ENCODE data around the gene SLC12A8.

The SLC12A8 gene

GRCh38 chr3:125061646-125062045 lies 150.9 kb downstream of the SLC12A8 start:
- no peak for DNase-seq
- intact Hi-C loops (cut with DNase I), result no loop called here

DNA sequence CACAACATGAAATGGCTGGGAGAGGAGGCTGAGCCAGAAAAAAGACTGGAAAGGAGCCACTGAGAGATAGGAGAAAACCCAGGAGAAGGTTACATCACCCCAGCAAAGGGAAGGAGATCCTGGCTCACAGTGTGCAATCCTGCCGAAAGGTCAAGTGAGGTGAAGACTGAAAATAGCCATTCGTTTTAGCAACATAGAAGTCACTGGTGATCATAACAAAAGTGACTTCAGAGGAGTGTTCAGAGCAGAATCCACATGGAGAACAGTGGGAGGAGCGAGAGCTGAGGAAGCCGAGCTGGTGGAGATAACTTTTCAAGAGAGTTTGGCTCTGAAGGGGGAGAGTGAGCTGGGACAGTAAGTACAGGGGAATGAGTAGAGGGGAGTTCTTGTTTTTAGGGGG lies 151.4 kb downstream of the SLC12A8 start:
- DNase-seq, result no peak

GRCh38 chr3:125059488-125060245 lies 152.9 kb downstream of the SLC12A8 start:
- DNase-seq, result no peak
- intact Hi-C loops (cut with DNase I), result loop anchor here (5.0 to 10.0 kb wide), 3 partner anchors 62 to 315 kb away; partner anchors contain the start of gene ZNF148

More for the DNA sequence above, 151.4 kb downstream of the SLC12A8 start:
- intact Hi-C loops (cut with DNase I), result no loop called here

DNA sequence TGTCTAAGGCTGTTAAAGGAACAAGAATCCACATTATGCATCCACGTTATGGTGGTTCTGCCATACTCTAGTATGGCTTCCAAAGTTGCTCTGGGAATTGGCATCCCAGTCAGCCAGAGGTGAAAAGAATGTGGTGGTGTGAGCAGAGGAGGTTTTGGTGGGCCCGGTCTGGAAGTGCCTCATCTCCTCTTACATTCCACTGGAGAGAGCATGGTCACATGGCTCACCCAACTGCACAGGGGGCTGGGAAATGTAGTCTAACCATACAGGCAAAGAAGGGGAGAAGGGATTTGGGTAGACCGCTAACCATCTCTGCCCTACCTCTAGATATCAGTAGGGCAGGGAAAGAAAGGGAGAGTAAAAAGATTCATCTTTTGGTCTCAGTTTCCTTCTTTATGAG lies 153.6 kb downstream of the SLC12A8 start:
- no peak for DNase-seq
- intact Hi-C loops (cut with DNase I), result loop anchor here (5.0 to 10.0 kb wide), 3 partner anchors 62 to 316 kb away; partner anchors contain the start of gene ZNF148

GRCh38 chr3:125058529-125058928 lies 154.0 kb downstream of the SLC12A8 start:
- DNase-seq, result no peak
- intact Hi-C loops (cut with DNase I), result loop anchor here (5.0 to 10.0 kb wide), 3 partner anchors 61 to 316 kb away; partner anchors contain the start of gene ZNF148

GRCh38 chr3:125057186-125057850 lies 155.2 kb downstream of the SLC12A8 start:
- intact Hi-C loops (cut with DNase I), result loop anchor here (5.0 to 10.0 kb wide), 3 partner anchors 60 to 317 kb away; partner anchors contain the start of gene ZNF148
- no peak for DNase-seq

- DNase-seq, result peak; percentile 58 to 95 (median 67)
- intact Hi-C loops (cut with DNase I), result loop anchor here (5.0 to 10.0 kb wide), 3 partner anchors 59 to 319 kb away; partner anchors contain the start of gene ZNF148
Measured at GRCh38 chr3:125055913-125056745, 156.4 kb downstream of the SLC12A8 start, which contains the start of gene HEG1. HEG1 (minus strand) TSS chr3:125055997; CDS start chr3:125055890, 107 bp downstream.

- intact Hi-C loops (cut with DNase I), result loop anchor here (5.0 to 10.0 kb wide), 3 partner anchors 58 to 319 kb away; partner anchors contain the start of gene ZNF148
Measured at GRCh38 chr3:125055331-125055912, 157.1 kb downstream of the SLC12A8 start.

GRCh38 chr3:125054449-125055329 lies 157.9 kb downstream of the SLC12A8 start:
- intact Hi-C loops (cut with DNase I), result loop anchor here (5.0 to 10.0 kb wide), 3 partner anchors 57 to 320 kb away; partner anchors contain the start of gene ZNF148
- no peak for DNase-seq

More at GRCh38 chr3:125055331-125055912, 157.1 kb downstream of the SLC12A8 start:
- DNase-seq, result peak in 2 of 10 donors; percentile 15 to 83

DNA sequence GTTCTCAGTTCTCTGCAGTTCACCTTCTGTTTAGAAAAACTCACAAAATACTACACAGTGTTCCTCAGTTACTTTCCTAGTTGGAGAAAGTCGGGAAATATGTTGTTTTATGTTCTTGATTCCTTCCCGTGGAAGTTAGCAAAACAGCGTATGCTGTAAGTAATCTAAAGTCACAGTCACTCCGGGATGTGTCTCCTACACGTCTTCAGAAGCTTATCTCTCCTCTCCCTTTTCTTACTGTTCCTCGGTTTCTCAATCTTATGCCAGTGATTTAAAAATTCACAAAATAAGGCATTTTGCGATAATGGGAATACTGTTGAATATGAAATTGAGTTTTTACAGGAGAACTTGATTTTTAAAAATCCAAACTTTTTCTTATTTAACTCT lies 158.5 kb downstream of the SLC12A8 start:
- intact Hi-C loops (cut with DNase I), result loop anchor here (10.0 kb wide), 2 partner anchors 91 to 321 kb away; partner anchors contain the start of gene ZNF148
- no peak for DNase-seq

DNA sequence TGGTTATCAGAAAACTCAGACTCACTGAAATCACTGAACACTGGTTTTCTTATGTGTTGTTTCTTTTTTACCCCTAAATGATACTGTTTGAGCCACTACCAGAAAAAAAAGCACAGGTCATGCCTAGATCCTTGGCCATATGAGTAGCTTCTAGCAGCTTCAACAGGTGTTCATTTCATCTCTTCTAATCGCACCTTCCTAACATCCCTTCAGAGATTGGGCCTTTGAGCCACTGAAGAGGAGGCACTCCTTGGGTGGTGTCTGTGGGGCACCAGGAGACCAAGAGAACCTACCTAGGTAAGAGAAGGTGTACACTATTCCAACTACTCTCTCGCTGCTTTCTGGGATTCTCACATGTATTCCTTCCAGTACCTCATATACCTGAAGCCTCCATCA lies 159.2 kb downstream of the SLC12A8 start:
- DNase-seq, result no peak
- intact Hi-C loops (cut with DNase I), result loop anchor here (10.0 kb wide), 2 partner anchors 91 to 321 kb away; partner anchors contain the start of gene ZNF148

DNA sequence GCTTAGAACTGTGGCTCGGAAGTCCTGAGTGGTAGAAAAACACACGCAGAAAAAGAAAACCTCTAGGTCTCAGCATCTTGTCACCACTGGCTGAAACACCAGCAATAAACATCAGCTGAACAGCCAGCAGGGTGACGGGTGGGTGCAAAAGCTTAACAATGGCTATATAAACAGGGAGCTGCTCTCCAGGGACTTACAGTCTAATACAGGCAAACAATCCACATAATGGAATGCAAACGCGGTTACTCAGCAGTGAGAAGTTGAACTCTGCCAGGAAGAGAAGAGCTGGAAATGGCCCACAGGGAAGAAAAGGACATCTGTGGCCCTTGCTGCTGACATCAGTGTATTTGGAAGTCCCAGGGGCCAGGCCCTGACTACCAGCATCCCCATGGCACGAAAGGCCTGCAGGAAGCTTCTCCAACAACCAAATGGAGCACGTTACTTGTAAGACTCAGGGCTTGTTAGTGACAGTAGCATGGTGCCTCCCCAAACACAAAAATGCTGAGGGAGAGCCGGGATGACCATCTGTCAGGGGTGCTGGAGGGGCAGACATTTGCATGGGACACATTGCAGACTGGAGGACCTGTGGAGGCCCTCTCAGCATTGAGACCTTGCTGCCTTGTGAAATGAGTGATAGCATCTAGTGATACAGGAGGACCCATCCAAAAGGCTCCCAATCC lies 159.8 kb downstream of the SLC12A8 start:
- DNase-seq, result peak in 1 of 10 donors; percentile 32
- intact Hi-C loops (cut with DNase I), result loop anchor here (10.0 kb wide), 2 partner anchors 92 to 322 kb away; partner anchors contain the start of gene ZNF148

DNA sequence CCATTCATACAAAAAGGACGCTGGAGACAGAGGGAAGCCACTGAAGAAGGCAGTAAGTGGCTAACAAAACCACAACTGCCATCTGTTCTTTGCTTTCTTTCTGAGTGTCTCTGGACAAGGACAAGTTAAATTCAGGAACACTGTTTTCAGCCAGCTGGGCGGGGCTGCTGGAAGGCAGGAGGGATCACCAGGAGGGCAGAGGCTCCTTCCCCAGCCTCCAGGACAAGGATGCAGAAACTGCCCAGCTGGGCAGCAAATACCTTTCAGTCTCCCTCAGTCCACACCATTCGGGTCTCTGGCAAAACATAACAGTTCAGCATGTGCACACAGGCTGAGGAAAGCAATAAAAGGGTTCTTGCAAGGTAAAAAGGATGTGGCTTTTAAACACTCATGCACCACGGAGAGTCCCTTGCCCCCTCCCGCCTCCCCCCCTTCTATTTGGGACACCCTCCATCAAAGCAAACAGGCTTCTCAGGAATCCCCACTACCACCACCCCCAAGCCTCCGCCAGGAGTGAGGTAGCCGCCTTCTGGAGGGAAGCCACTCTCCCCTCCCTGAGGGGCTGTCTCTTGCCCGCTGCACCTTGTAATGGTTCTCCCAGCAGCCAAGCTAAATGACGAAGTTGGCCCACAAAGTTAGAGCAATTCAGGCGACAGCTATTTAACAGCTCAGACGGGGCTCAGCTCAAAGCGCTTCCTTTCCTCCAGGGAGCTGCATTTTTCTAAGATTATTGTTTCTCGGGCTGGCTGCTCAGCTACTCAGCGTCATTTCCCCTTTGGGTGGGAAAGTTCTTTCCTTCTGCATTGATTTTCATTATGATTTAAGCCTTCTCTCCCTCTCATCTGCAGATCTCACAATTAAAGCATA lies 160.6 kb downstream of the SLC12A8 start:
- DNase-seq, result peak in 2 of 10 donors; percentile 14 to 22
- intact Hi-C loops (cut with DNase I), result loop anchor here (10.0 kb wide), 2 partner anchors 93 to 323 kb away; partner anchors contain the start of gene ZNF148

DNA sequence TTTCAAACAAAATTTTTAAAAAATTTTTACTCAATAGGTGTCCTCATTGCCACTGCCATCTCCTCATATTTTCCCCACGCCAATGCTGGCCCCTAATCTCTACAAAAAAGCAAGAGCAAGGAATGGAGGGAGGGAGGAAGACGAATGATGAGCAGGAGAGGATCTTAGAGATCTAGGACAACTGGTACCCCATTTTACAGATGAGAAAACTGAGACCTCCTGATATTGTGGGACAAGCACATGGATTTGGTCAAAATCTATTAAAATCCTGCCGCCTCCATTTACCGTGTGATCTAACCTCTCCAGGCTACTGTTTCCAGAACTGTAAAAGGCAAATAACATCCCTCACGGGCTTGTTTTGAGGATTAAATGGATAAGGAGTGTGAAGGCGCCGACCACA lies 161.3 kb downstream of the SLC12A8 start:
- intact Hi-C loops (cut with DNase I), result loop anchor here (10.0 kb wide), 2 partner anchors 94 to 324 kb away; partner anchors contain the start of gene ZNF148
- DNase-seq, result no peak

GRCh38 chr3:125050488-125051090 lies 162.0 kb downstream of the SLC12A8 start:
- intact Hi-C loops (cut with DNase I), result loop anchor here (10.0 kb wide), 2 partner anchors 94 to 324 kb away; partner anchors contain the start of gene ZNF148
- no peak for DNase-seq

DNA sequence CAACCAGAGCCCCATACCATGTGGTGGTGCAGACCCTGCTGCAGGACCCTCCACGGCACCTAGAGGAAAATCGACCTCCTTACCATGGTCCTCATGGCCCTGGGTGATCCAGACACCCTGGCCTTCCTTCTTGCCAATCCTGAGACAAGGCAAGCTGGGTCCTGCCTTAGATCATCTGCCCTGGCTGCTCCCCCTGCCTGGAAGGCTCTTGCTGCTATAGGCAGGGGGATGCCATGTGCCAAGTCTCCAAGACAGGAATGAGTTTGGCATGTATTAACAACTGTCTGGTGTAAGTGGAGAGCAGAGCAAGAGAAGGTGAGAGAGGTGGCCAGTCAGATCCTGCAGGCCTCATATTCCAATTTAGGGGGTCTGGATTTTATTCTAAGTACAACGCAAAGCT lies 164.3 kb downstream of the SLC12A8 start:
- DNase-seq, result no peak
- intact Hi-C loops (cut with DNase I), result no loop called here
